HG03060 (cell line): Measurements from ENCODE around the gene DYNC1I1.

Experiments
- ATAC-seq: cut with Tn5 transposase; IDR thresholded peaks from one replicate; pipeline ENCODE4 v1.9.1; 2021; ENCODE audit warnings: low read depth, moderate number of reproducible peaks; ENCODE audit not compliant: unreplicated experiment

DYNC1I1 gene

DNA sequence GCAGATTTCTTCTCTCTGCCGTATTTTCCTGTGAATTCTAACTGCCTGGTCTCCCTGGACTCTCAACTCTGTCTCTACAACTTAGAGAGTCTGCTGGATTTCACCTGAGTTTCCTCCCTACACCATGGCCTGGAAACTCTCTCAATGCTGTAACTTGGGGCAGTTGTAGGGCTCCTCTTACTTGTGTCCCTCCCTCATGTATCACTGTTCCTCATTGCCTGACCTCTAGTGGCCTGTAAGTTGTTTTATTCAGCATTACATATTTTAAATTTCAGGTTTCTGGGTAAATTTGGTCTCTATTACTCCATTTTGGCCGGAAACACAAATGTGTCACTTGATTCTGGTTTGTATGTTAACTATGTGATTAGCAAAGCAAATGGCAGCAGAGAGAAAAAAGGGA is 70.9 kb downstream of the DYNC1I1 start:
- no peak for ATAC-seq

GRCh38 chr7:95845007-95845406 is 72.7 kb downstream of the DYNC1I1 start:
- ATAC-seq: no peak

GRCh38 chr7:95847061-95847460 is 74.7 kb downstream of the DYNC1I1 start:
- ATAC-seq: no peak

DNA sequence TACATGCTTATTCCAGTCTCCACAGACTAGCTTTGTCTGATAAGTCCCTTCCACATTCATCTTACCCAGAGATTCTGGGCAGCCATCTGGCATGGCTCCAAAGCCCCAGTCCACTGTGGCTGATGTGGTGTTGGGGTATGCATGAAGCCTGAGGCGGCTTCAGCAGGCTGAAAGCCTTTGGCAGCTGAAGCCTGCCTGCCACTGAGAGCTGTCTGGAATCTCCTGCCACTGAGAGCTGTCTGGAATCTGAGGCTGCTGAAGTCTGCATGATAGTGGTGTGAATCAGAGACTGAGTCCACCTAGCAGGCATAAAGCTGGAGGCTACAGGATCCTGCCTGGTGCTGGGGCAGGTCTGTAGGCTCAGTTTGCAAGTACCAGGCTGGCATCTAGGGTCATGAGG is 87.1 kb downstream of the DYNC1I1 start:
- ATAC-seq: no peak

- ATAC-seq: no peak
Observed at GRCh38 chr7:95861041-95861440, 88.7 kb downstream of the DYNC1I1 start.

DNA sequence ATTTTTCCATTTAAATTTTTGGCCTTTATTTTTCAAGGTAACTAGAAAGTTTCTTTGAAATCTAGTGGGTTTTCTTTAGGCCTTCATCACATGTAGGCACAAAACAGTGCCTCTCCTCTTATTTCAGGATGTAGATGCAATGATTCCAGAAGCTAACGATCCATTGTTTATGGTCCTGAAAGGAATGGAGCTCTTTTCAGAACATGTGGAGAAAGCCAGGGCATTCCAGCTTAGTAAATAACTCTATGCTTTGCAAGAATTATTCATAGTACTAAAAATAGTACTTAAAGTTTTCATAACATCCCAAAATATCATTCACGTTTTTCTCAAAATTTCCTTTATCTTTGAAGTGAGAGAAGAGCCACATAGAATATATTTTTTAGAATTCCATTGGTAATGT is 91.3 kb downstream of the DYNC1I1 start:
- no peak for ATAC-seq

GRCh38 chr7:95865716-95866371 is 93.5 kb downstream of the DYNC1I1 start:
- ATAC-seq: no peak

DNA sequence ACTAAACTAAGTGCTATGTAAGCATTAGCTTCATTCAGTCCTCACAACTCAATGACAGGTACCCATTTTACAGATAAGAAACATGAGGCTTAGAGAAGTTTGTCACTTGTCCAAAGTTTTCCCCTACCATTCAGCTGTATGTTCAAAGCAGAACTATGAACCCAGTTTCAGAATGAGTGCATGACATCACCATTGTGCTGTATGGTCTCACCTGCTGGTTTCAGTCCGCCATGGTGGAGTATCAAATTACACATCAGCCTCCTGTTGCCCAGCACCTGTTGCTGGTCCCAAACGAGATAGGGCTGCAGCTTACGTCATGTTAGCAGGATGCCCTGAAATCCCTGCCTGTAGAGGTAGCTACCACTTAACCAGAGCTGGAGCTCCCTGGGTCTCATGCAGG is 95.0 kb downstream of the DYNC1I1 start:
- ATAC-seq: peak; percentile 85

DNA sequence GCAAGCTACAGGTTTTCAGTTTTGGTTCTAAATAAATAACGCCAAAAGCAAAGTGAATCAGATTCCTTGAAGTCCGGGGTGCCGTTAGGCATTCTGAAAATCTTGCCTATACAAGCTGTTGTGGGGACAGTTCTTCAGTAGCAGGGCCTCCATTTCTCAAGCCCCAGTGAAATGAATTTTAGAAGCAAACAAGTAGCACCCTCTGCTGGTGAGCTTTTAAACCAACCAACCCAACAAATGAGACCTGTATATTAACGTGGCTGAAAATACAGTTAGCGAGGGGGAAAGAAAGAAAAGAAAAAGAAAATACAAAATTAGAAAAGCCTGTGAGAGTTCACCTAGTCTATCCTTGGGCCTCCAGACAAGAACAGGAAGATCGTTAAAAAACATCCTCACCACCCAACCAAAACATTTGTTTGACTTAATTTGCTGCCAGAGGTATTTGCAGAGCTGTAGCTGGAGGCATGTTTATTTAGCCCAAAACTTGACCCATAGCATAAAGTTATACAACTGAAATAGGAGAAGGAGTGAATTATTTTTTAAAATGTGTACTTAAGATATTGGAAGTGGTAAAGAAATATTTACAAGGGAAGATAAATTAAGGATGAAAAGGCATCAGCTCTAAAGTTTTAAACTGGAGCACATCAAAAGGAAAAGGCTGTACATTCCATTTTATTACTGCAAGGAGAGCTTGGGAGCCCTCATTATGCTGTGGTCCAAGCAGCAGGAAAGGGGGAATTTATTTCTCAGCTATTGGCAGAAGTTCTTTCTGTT is 98.9 kb downstream of the DYNC1I1 start:
- ATAC-seq: no peak

GRCh38 chr7:95871896-95872295 is 99.5 kb downstream of the DYNC1I1 start:
- ATAC-seq: no peak

GRCh38 chr7:95874129-95874528 is 101.8 kb downstream of the DYNC1I1 start:
- no peak for ATAC-seq

DNA sequence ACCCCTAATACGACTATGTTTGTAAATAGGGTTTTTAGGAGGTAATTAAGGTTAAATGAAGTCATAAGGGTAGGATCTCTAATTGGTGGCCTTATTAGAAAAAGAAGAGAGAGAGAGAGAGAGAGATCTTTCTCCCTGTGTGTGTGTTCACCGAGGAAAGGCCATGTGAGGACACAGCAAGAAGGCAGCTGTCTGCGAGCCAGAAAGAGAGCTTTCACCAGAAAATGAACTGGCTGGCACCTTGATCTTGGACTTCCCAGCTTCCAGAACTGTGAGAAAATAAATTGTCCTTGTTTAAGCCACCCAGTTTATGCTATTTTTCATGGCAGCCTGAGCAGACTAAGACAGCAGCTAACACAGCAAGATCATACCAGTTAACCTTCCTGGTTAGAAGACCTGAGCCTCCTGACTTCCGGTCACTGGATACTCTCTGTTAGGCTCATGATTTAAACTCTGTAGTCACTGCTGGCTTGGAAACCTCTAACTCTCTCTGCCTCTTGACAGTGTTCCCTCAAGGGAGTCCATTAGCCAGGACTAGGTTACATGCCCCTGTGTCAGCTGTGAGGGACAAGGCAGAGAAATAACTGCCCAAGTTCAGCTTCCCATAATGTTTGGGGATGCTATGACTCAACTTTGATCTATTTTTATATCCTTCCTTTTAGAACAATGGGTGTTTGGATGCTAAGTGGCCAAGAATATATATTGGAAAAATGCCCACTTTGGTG is 102.3 kb downstream of the DYNC1I1 start:
- no peak for ATAC-seq

DNA sequence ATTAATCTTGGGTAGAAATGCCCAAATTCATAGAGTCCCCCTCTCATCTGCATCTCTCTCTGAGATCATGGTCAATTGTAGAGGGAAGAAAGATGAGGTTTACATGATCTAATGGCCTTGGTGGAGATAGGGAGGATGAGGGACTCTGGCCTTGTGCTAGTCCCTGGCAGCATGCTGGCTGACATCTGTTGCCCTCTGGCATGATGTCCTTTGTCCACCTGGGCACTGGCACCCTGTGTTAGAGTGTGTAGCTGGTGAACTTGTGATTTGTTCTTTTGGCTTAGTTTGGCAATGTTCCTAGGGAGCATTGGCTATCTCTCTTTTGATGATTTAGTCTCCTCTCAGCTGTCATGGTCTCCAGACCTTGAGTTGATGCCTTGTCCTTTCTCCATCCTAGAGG is 103.2 kb downstream of the DYNC1I1 start:
- ATAC-seq: no peak

DNA sequence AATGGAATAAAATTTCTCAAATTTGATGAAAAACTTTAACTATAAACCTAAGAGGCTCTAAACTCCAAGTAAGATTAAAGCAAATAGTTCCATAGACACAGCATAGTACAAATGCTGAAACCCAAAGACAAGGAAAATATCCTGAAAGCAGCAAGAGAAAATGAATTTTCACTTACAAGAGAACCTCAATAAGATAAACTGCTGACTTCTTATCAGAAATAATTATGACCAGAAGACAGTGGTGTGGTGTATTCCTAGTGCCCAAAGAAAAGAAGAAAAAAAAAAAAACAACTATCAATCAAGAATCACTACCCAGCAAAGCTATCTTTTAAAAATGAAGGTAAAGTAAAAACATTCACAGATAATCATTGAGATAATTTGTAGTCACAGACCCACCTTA is 106.3 kb downstream of the DYNC1I1 start:
- ATAC-seq: no peak

- ATAC-seq: no peak
Observed at GRCh38 chr7:95881597-95881996, 109.2 kb downstream of the DYNC1I1 start.

GRCh38 chr7:95883217-95883616 is 110.9 kb downstream of the DYNC1I1 start:
- ATAC-seq: no peak

GRCh38 chr7:95886501-95887090 is 114.2 kb downstream of the DYNC1I1 start:
- ATAC-seq: no peak

- no peak for ATAC-seq
Observed at GRCh38 chr7:95893484-95893883, 121.1 kb downstream of the DYNC1I1 start.

DNA sequence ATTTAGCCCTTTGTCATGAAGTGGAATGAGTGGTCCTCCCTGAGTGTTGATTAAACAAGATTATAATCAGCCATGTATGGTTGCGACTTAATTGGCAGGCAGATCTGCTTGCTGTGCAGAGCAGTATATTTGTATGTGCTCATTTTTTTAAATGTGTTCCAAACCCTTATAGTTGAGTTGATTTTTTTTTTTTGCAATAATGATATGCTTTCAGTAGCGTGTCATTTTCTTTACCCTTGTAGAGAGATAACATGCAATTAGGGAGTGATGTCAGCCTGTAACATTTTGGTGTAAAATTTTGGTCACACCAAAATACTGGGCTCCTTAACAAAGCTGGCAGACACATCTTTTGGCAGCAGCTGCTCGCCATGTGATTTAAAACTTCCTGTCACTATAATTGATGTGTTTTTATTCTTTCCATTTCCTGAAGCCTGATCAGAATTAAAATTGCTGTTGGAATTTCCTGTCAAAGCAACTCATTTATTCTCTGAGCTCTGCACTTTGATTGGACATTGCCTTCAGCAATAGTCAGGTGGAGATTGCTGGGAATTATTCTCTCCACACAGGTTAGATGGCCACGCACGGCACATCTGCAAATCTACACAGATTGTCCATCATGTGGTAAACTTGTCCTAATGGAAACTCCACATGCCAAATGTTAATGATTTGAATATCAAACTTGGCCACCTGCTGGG is 125.3 kb downstream of the DYNC1I1 start:
- ATAC-seq: no peak

GRCh38 chr7:95899919-95900513 is 127.7 kb downstream of the DYNC1I1 start:
- no peak for ATAC-seq
